Heart right ventricle (tissue), 16 donors: ENCODE results near the gene RASGRP2. TPM values are rescaled to one million over a fixed set of nuclear protein-coding genes. Genes with fewer than 3 reads are reported as not detected.

Experiments
- ATAC-seq, 8 donors: fragments of 200-7000 bp; cut with Tn5 transposase; one replicate each; pipeline ENCODE4 v1.9.1; 2020; ENCODE audit warnings: mild to moderate bottlenecking in 8 of 8, moderate library complexity in 8 of 8, moderate number of reproducible peaks in 1 of 8
- DNase-seq, 2 donors: peaks; one replicate each; pipeline ENCODE4 v3.0.0-alpha.2; 2020
- H3K27ac ChIP-seq, 10 donors: fragments of 200-600 bp; sonication (generic) in 2 of 10; one replicate each; pipeline versions ENCODE4 v1.5.0 to v1.8.0; 2020 to 2022; ENCODE audit warnings: mild to moderate bottlenecking in 3 of 10
- H3K27me3 ChIP-seq, 7 donors: fragments of 200-600 bp; one replicate each; pipeline ENCODE4 v1.8.0; 2021 to 2022; ENCODE audit warnings: mild to moderate bottlenecking in 2 of 7
- H3K36me3 ChIP-seq, 9 donors: fragments of 200-600 bp; sonication (generic) in 1 of 9; one replicate each; pipeline versions ENCODE4 v1.5.0 to v1.8.0; 2020 to 2022; ENCODE audit warnings: mild to moderate bottlenecking in 2 of 9
- H3K4me1 ChIP-seq, 9 donors: fragments of 200-600 bp; sonication (generic) in 1 of 9; one replicate each; pipeline versions ENCODE4 v1.5.0 to v1.8.0; 2020 to 2022; ENCODE audit warnings: mild to moderate bottlenecking in 4 of 9
- H3K4me3 ChIP-seq, 10 donors: fragments of 200-600 bp; sonication (generic) in 2 of 10; one replicate each; pipeline versions ENCODE4 v1.5.0 to v1.8.0; 2020 to 2022; ENCODE audit warnings: mild to moderate bottlenecking in 7 of 10, moderate library complexity in 2 of 10
- H3K9me3 ChIP-seq, 11 donors: fragments of 200-600 bp in 10 of 11; sonication (generic) in 2 of 11; one replicate each; pipeline versions ENCODE4 v1.5.0 to v1.8.0; 2013 to 2022; ENCODE audit warnings: mild to moderate bottlenecking in 2 of 11, control low read depth in 1 of 11, moderate library complexity in 1 of 11
- WGBS, 2 donors: extraction: QIAGEN DNeasy Blood & Tissue Kit; methylation state at CpG; one replicate each; pipeline ENCODE4 v1.1.7; 2013; ENCODE audit warnings: inconsistent platforms in 1 of 2; 5-methylcytosine and 5-hydroxymethylcytosine counted together
- intact Hi-C, 10 donors: fragments of 100-400 bp; cut with DNase I; formaldehyde crosslinking; loops; one replicate each; pipeline versions ENCODE4 v1.11.1 to v1.14.2; 2022
- polyA plus RNA-seq, 2 donors: library from polyadenylated mRNA; stranded (reverse); fragments of 200-250 nt; gene quantifications; one replicate each; pipeline ENCODE4 v1.2.3, GENCODE V29; 2013
- total RNA-seq, 10 donors: library from RNA; stranded (reverse); fragmentation: NEBNext Ultra II Directional in 3 of 10; extraction: Animal tissue kit (Norgen Biotek cat#: 25700) in 3 of 10; gene quantifications; one replicate each; pipeline versions ENCODE4 v1.2.1 to v1.2.4, GENCODE V29; 2021 to 2023
- TF ChIP-seq, protein P1 (sequence below), 9 donors: fragments of 200-600 bp; sonication (generic) in 2 of 9; IDR thresholded peaks; one replicate each; pipeline versions ENCODE4 v1.5.0 to v1.8.0; 2021 to 2022; ENCODE audit warnings: antibody characterized with exemption in 9 of 9, mild to moderate bottlenecking in 5 of 9, moderate library complexity in 1 of 9
- donor health status: Arrhythmogenic right ventricular cardiomyopathy.
- donor health status: ischemic (EF 13 %, LVEDD 7.1; RV severe dilation, severe dysfunction).
- donor health status: healthy with polysubstance abuse.
- donor health status: DM: no; HTN: yes; CAD: no.
- donor health status: DM: no; HTN: no; CAD: no.
- donor health status: ischemic (EF 25% LVEDD 6.9; RV normal size, moderate dysfunction).
- donor health status: ischemic (EF 25% LVEDD 5.7; RV mildly dilated, moderate dysfunction).
- donor health status: healthy.
- donor health status: DM: yes; HTN: yes; CAD: no.
- donor health status: Ischemic cardiomyopathy.
- donor health status: ischemic (EF 35%, LVEDD 5.7; RV mildly dilated, moderate dysfunction).
- donor health status: nonischemic (EF 11% LVEDD 7.7; RV severe dilation, severe dysfunction).
- donor health status: DM: yes; HTN: yes; CAD: no.
- donor health status: PGD.
- donor health status: ischemic (EF 29% LVEDD 5.4; RV normal size, mild dysfunction).
- donor health status: nonischemic (EF 23%, LVEDD 6.1; RV moderate dilation, normal function).

The RASGRP2 gene
- total and polyA plus RNA-seq, 12 donors = 18.9 to 128 (median 27.3) TPM

DNA sequence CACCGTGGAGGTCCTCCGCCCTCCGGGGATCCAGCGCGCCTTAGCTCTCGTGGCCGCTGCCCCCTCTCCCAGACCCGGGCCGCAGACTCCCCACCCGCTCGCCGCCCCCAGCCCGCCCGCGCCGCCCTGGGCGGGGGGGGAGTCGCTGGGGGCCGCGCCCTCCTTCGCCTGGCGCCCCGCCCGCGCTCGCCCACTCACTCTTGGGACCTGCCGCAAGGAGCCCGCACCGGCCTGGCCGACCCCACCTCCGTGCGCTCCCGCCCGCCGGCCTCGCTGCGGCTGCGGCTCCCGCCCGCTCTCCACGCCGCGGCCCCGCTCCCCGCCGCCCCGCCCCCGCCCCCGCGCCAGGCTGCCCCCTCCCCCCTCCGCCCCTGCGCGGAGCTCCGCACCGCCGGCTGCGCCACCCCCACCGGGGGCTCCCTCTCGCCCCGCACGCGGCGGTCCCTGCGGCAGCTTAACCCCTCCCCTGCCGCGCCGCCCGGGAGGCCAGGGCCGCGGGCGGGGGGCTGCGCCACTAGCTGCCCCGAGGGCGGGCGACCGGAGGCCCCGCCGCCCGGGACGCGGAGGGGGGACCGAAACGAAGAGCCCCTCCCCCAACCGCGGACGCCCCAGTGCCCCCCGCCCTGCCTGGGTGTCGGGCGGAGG, 724 bp upstream of the RASGRP2 start:
- Histone ChIP-seq H3K9me3 (no peaks in the 10 kb centered on the region), H3K27ac (peak overlapping the region; percentile 91 to 99 (median 96)), H3K4me3 (peak overlapping the region; percentile 44 to 80 (median 68)), H3K4me1 (peaks cover 16 to 44% (median 41%) of the 10 kb centered on the region in 9 donors), H3K36me3 (peaks cover 0 to 14% (median 0%) of the 10 kb centered on the region in 9 donors), H3K27me3 (no peaks in the 10 kb centered on the region)
- WGBS, 2 donors = 1 to 2% methylated on average over 29 to 89 of the region's 89 CpGs
- ATAC-seq (no peak), DNase-seq (no peak)
- TF ChIP-seq, protein P1, sequence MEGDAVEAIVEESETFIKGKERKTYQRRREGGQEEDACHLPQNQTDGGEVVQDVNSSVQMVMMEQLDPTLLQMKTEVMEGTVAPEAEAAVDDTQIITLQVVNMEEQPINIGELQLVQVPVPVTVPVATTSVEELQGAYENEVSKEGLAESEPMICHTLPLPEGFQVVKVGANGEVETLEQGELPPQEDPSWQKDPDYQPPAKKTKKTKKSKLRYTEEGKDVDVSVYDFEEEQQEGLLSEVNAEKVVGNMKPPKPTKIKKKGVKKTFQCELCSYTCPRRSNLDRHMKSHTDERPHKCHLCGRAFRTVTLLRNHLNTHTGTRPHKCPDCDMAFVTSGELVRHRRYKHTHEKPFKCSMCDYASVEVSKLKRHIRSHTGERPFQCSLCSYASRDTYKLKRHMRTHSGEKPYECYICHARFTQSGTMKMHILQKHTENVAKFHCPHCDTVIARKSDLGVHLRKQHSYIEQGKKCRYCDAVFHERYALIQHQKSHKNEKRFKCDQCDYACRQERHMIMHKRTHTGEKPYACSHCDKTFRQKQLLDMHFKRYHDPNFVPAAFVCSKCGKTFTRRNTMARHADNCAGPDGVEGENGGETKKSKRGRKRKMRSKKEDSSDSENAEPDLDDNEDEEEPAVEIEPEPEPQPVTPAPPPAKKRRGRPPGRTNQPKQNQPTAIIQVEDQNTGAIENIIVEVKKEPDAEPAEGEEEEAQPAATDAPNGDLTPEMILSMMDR (IDR thresholded peaks at IDR 0.05) = no peak
- intact Hi-C loops = loop anchor here in 1 of 10 donors (5.0 kb wide), 1 partner anchor 33 kb away; the partner anchor contains the start of gene SF1

DNA sequence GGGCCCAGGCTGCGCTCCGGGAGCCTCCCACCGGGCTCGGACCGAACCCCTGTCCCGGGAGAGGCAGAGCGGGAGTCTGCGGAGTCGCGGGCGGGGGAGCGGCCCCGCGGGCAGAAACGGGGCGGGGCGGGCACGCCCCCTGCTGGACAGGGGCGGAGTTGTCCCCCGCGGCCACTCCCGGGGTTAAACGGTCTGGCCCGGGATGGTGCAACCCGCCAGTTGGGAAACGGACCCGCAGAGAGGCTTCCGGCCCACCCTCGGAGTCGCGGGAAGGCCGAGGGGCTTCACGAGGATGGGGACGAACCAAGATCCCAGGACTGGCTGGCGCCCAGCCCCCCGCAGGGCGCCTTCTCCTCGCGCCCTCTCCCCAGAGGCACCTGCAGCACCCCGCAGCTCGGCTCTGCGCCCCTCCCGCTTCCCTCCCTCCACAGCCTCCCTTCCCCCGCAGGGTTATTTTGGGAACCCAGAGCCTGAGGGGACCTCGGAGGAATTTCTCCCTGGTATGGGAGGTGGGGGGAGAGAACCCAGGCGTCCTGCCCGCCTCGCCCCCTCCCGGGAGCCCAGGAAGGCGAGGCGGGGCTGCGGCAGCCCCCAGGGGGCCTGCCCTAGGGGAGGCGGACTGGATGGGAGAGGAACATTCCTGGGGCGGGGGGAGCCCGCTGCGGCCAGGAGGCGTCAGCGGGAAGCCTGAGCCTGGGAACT, 902 bp downstream of the RASGRP2 start:
- DNase-seq = peak; percentile 77 to 88
- WGBS, 2 donors = 0% methylated on average over 51 to 58 of the region's 58 CpGs
- intact Hi-C loops = loop anchor here in 1 of 10 donors (5.0 kb wide), 1 partner anchor 34 kb away; the partner anchor contains the start of gene SF1
- Histone ChIP-seq H3K27me3 (no peaks in the 10 kb centered on the region), H3K9me3 (no peaks in the 10 kb centered on the region), H3K4me3 (peak overlapping the region; percentile 43 to 80 (median 68)), H3K27ac (peak overlapping the region; percentile 82 to 99 (median 96)), H3K4me1 (peaks cover 16 to 44% (median 41%) of the 10 kb centered on the region in 9 donors), H3K36me3 (peaks cover 0 to 23% (median 0%) of the 10 kb centered on the region in 9 donors)
- TF ChIP-seq, protein P1 (IDR thresholded peaks at IDR 0.05) = peak; percentile 83 to 92 (median 88)
- peak; percentile 35 to 64 (median 52) for ATAC-seq

DNA sequence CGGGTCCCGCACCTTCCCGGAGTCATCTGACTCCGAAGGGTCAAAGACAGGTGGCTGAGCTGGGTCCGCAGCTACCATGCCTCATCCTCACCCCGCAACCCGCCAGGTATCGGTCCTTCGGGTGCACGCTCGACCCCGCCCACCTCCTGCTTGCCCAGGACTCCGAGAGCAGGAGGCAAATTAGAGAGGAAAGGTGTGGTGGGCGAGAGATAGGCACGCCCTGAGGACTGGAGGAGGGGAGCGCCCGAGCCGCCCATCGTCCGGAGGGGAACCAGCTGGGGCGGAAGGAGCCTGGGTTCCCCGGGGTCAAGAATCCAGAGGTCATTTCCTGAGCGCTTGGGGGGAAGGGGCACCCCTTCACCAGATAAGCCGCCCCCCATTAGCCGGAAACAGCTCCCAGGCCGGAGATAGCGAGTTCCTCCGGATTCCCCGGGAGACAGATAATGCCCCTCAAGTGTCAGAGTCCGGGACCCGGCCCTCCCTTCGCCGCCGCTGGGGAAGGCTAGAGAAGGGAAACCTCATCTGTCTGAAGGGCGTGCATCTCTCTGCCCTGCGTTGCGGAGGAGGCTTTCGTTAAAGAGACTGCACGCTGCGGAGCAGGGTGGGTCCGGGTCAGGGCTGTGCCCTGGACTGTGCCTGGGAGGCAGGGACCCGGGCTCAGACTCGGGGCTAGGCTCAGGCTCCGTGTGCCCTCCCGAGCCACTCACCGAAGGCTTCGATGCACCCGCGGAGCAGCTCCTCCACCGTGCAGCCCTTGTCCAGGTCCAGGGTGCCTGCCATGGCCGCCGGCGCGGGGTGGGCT, 1.7 kb downstream of the RASGRP2 start:
- peak in 1 of 2 donors; percentile 34 for DNase-seq
- Histone ChIP-seq H3K27me3 (no peaks in the 10 kb centered on the region), H3K9me3 (no peaks in the 10 kb centered on the region), H3K4me3 (peak overlapping the region; percentile 43 to 80 (median 68)), H3K4me1 (peaks cover 16 to 44% (median 41%) of the 10 kb centered on the region in 9 donors), H3K36me3 (peaks cover 0 to 30% (median 0%) of the 10 kb centered on the region in 9 donors), H3K27ac (peak overlapping the region in 9 of 10 donors; percentile 82 to 99 (median 97))
- intact Hi-C loops = loop anchor here in 1 of 10 donors (5.0 kb wide), 1 partner anchor 35 kb away; the partner anchor contains the start of gene SF1
- 17 to 20% methylated on average over 53 to 54 of the region's 54 CpGs for WGBS, 2 donors
- TF ChIP-seq, protein P1 (IDR thresholded peaks at IDR 0.05) = no peak
- ATAC-seq = peak in 2 of 8 donors; percentile 0 to 2
